NCI-H446 treated with DMSO at 0.1 percent for 48 hours (cell line): Measurements from ENCODE around the gene KDM4B.

Source experiments
- DNase-seq: peaks from one replicate; lab custom pipeline; 2025; lab: John Stamatoyannopoulos, UW

Gene KDM4B

GRCh38 chr19:5121266-5122120, 152.6 kb downstream of the KDM4B start:
- no peak for DNase-seq

GRCh38 chr19:5122121-5122400, 153.1 kb downstream of the KDM4B start:
- no peak for DNase-seq

- DNase-seq = no peak
These were observed 153.9 kb downstream of the KDM4B start for GRCh38 chr19:5122671-5123409.

GRCh38 chr19:5123646-5124045, 154.7 kb downstream of the KDM4B start:
- DNase-seq = no peak

GRCh38 chr19:5124111-5124855, 155.4 kb downstream of the KDM4B start:
- no peak for DNase-seq

- DNase-seq = no peak
These were observed 156.5 kb downstream of the KDM4B start for GRCh38 chr19:5125376-5125775.

GRCh38 chr19:5125797-5126497, 157.0 kb downstream of the KDM4B start:
- no peak for DNase-seq

GRCh38 chr19:5126498-5127223, 157.7 kb downstream of the KDM4B start:
- DNase-seq = no peak

- no peak for DNase-seq
These were observed 158.8 kb downstream of the KDM4B start for GRCh38 chr19:5127717-5128116.

GRCh38 chr19:5128251-5128935, 159.5 kb downstream of the KDM4B start:
- DNase-seq = no peak

- no peak for DNase-seq
These were observed 160.1 kb downstream of the KDM4B start for GRCh38 chr19:5128936-5129389.

GRCh38 chr19:5129691-5130090, 160.8 kb downstream of the KDM4B start:
- no peak for DNase-seq

- no peak for DNase-seq
These were observed 161.6 kb downstream of the KDM4B start for GRCh38 chr19:5130371-5131030.

GRCh38 chr19:5131031-5131505, 162.2 kb downstream of the KDM4B start:
- no peak for DNase-seq

- DNase-seq = no peak
These were observed 162.7 kb downstream of the KDM4B start for GRCh38 chr19:5131506-5132205.

- no peak for DNase-seq
These were observed 163.3 kb downstream of the KDM4B start for GRCh38 chr19:5132206-5132560.

- no peak for DNase-seq
These were observed 164.1 kb downstream of the KDM4B start for GRCh38 chr19:5132698-5133651.

GRCh38 chr19:5133986-5134595, 165.2 kb downstream of the KDM4B start:
- no peak for DNase-seq
